Suppressor macrophage treated with lipopolysaccharide for 1 hour (primary cell): Measurements from ENCODE around the gene NTHL1.
"Not testable (repeated sequence)": the region's sequence is repeated elsewhere in the genome, so short reads cannot be mapped to it uniquely, and the experiment has no call there.

Experiments used
- DNase-seq, 3 donors: peaks; one replicate each; pipeline ENCODE4 v3.0.0-alpha.2; 2020 to 2022

NTHL1 gene

DNA sequence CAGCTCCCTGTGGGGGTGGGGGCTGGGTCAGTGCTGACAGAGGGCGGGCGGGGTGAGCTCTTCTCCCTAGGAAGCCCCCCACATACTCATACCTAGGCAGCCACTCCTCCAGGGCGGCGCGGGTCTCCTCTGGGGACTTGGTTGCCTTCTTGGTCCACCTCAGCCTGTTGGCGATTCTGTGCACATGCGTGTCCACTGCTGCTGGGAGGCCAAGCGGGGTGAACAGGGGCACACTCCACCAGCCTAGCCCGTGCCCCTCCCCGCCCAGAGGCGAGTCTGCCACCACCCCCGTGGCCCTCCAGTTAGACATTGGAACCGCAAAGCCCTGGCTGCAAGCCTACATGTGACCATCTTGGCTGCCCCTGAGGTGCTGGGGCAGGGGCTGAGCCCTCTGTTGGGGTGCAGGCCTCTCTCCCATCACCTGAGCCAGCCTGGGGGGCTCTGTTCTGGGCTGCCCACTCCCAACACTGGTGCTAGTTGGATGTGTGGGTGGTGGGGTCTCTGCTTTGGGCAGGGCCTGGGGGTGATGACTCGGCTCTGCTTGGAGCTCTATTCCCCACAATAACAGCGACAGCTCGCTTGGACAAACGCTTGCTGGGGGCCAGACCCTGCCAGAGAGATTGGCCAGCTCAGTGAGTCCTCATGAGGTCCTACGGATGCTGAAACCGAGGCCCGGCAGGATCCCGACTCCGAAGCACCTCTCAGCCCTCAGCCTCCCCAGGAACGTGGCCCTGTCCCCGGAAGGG lies 7.4 kb downstream of the NTHL1 start:
- DNase-seq = no peak

DNA sequence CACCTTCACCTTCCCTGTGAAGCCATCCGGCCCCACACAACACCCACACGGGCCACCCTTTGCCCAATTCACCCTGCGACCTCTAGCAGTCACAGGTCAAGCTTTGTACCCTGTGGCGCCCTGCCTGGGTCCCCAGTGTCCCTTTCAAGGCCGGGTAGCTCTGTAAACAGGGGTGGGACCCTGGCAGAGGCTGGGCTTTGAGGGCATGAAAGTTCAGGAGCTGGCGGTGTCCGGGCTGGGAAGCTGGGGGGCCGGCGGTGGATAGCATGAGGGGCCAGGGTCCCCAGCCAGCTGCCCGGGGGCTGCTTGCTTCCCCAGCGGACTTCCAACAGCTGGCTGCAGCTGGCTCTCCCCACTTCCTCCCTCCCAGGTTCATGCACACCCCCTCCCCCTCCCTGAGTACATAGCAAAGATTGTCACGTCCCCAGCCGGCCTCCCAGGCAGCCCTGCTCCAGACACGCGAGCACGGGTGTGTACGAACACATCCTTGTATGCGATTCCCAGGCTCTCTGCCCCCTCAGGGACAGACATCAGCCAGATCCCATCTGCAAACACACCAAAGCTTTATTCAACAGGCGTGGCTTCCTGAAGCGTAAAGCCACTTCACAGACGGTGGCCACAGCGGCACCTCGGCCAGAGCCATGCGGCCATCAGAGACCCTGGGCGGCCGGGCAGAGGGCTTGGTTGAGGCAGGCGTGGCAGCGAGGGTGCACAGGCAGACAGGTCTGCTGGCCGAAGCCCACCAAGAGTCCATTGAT lies 8.2 kb downstream of the NTHL1 start:
- no peak for DNase-seq

GRCh38 chr16:2038382-2039231 lies 9.0 kb downstream of the NTHL1 start:
- no peak for DNase-seq

DNA sequence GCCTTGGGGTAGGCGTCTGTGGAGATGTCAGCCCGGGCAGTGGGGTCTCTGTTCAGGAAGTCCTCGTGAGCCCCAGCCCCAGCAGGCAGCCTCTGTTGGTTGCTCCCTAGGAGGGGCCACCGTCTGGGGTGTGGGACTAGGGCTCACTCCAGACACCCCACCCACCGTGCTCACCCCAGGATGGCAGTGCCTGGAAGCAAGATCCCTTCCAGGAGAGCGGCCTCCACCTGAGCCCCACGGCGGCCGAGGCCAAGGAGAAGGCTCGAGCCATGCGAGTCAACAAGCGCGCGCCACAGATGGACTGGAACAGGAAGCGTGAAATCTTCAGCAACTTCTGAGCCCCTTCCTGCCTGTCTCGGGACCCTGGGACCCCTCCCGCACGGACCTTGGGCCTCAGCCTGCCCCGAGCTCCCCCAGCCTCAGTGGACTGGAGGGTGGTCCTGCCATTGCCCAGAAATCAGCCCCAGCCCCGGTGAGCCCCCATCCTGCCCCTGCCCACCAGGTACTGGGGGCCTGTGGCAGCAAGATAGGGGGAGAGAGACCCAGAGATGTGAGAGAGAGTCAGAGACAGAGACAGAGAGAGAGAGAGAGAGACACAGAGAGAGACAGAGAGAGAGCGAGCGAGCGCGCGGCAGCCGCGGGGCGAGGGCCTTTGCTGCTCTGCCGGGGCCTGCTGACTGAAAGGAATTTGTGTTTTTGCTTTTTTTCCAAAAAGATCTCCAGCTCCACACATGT lies 9.8 kb downstream of the NTHL1 start:
- no peak for DNase-seq

DNA sequence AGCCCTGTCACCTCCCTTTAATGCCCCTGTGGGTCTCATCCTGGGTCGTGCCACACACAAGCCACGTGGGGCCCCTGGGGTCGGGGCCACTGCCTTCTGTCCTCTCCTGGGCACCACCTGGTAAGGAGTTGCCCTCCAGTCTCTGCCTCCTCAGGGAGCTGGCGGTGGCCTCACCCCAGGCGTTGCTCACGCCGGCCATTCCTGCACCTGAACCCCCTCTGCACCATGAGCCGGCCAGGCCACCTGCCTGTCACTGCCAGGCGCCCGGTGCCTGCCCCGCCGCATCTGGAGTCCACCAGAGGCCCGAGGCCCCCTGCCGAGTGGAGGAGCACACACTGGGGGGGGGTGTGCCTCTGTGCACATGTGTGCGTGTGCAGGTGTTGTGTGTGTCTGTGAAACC lies 10.5 kb downstream of the NTHL1 start:
- no peak for DNase-seq

GRCh38 chr16:2036200-2036966 lies 11.3 kb downstream of the NTHL1 start:
- no peak for DNase-seq

DNA sequence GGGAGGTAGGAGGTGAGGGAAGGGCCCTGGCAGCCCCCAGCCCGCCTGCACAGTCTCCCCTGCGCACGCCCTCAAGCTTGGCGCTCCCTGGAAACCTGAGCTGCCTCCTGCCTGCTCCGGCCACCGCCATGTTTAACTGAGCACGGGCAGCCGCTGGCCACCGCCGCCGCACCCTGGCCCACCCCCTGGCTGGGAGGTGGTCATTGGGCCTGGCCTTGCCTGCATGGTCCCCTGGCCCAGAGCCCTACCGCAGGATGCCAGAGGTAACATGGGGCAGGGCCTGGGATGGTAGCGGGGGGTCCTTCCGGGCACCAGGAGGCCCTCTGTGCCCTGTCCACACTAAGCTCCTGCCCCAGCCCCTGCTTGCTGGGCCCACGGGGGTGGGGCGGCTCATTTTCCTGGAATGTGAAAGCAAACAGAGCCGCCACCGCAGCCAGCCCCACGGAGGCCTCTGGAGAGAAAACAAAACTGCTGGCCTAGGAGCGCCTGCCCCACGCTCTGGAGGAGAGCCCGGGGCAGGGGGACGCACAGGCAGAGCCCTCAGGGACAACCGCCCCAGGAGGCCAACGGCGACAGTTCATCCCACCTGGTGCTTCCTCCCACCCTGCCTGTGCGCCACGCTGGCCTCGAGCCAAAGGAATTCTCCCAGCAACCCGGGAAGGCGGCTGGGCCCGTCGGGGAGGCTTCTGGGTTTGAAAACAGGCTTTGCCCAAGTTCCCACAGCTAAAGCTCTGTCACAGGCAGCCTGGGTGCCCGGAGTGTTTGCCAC lies 12.0 kb downstream of the NTHL1 start:
- DNase-seq = no peak

GRCh38 chr16:2034696-2035430 lies 12.8 kb downstream of the NTHL1 start:
- DNase-seq = no peak

DNA sequence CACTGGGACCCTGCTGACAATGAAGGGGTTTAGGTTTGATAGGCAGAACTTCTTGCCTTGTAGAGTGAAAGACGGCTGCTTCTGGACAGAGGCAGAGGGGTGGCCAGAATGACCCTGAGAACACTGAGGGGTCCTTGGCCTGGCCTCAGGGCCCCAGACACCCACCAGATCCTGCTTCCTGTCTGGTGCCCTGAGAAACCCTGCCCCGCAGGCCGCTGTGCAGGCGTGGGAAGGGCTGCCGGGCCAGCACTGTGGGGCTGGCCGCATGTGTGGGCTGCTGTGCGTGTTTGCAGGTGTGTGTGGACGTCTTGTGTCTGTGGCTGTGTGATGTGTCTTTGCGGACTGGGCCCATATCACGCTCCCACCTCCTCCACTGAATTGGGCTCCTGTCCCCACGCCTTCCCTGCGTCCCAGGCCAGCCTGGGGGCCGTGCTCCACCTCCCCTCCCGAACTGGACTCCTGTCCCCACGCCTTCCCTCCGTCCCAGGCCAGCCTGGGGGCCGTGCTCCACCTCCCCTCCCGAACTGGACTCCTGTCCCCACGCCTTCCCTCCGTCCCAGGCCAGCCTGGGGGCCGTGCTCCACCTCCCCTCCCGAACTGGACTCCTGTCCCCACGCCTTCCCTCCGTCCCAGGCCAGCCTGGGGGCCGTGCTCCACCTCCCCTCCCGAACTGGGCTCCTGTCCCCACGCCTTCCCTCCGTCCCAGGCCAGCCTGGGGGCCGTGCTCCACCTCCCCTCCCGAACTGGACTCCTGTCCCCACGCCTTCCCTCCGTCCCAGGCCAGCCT lies 13.5 kb downstream of the NTHL1 start:
- not testable (repeated sequence) for DNase-seq

GRCh38 chr16:2033057-2033908 lies 14.4 kb downstream of the NTHL1 start:
- peak; percentile 49 to 57 (median 57) for DNase-seq

- peak in 1 of 3 donors; percentile 37 for DNase-seq
Measured at GRCh38 chr16:2032285-2033056, 15.2 kb downstream of the NTHL1 start.

GRCh38 chr16:2031081-2031577 lies 16.5 kb downstream of the NTHL1 start:
- DNase-seq = no peak

DNA sequence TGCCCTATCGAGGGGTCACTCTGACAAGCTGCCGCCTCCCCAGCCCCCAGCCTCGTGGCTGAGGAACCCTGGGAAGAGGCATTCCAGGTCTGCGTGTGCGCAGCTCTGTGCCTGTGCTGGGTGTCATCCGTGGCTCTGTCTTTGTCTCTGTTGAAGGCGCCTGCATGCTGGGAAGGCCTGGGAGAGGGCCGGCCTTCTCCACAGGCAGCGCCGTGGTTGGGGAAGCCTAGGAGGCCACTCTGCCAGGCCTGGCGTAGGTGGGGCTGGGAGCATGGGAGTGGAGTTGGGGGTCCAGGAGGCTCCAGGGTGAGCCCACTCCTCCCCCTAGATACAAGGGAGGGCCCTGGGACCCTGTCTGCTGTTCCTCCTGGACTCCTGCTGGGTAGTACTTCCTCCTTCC lies 17.6 kb downstream of the NTHL1 start:
- no peak for DNase-seq

- no peak for DNase-seq
Measured at GRCh38 chr16:2029350-2029749, 18.3 kb downstream of the NTHL1 start.

DNA sequence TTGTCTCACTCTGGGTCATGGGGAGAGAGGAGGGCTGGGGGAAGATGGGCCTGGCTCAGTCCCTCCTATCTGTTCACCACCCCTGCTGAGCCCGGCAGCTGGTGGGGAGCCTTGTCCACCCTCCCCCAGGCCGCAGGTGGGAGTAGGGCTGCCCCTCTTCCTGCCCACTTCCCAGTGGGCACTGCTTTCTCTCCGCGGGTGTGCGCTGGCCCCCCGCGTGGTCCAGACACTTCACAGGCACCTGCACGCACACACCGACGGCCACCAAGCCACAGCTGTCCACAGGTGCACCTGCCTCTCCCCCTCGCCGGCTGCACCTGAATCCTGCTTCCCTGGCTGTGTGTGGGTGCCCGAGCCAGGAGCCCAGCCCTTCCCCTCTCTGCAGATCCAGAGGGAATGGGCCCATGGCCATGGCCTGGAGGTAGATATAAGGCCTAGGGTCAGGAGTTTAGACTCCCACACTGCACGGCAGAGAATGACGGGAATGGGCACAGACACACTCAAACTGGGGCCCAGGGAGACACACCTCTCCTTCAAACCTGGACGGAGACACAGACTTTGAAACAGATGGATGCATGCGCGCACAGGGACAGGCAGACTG lies 18.9 kb downstream of the NTHL1 start:
- no peak for DNase-seq

DNA sequence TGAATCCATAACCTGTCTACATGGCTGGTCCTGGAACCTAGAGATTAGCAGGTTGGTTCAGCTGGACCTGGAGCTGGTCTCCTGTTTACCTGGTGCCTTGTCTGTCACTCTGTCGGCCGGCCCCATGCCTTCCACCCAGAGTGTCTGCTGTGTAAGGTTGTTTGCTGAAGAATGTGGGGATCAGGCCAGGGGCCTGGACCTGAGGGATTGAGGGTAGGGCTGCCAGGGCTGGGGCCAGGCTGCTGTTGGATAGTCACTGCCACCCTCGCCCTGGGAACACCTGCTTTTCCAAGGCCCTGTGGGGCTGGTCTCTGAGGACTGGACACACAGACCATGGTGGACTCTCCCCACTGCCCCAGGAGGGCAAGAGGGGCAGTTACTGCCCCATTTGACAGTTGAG lies 19.5 kb downstream of the NTHL1 start:
- DNase-seq = no peak
